Stimulated activated CD8-positive, alpha-beta memory T cell treated with anti-CD3 and anti-CD28 coated beads, Interleukin-2, amount 100 ng/mL, for 1 hour (primary cell): Measurements from ENCODE around the gene SV2A.
"Not testable (repeated sequence)": the region's sequence is repeated elsewhere in the genome, so short reads cannot be mapped to it uniquely, and the experiment has no call there.

Experiments used
- DNase-seq, 2 donors: peaks; one replicate each; pipeline ENCODE4 v3.0.0-alpha.2; 2020; ENCODE audit warnings: low read depth in 2 of 2

SV2A gene

GRCh38 chr1:149886396-149887195 is 31.0 kb downstream of the SV2A start:
- peak; percentile 60 to 64 for DNase-seq

- DNase-seq, result not testable (repeated sequence)
Measured at GRCh38 chr1:149886121-149886395, 31.6 kb downstream of the SV2A start.

GRCh38 chr1:149885339-149886120 is 32.1 kb downstream of the SV2A start:
- DNase-seq, result peak in 1 of 2 donors; percentile 27

GRCh38 chr1:149884433-149885338 is 33.0 kb downstream of the SV2A start:
- DNase-seq, result no peak

- DNase-seq, result no peak
Measured at GRCh38 chr1:149883598-149884247, 33.9 kb downstream of the SV2A start.

GRCh38 chr1:149881876-149882275 is 35.8 kb downstream of the SV2A start:
- no peak for DNase-seq

- no peak for DNase-seq
Measured at GRCh38 chr1:149879556-149879955, 38.1 kb downstream of the SV2A start.

GRCh38 chr1:149877211-149877946 is 40.3 kb downstream of the SV2A start:
- DNase-seq, result no peak

GRCh38 chr1:149873060-149873459 is 44.6 kb downstream of the SV2A start:
- not testable (repeated sequence) for DNase-seq

GRCh38 chr1:149866887-149867286 is 50.8 kb downstream of the SV2A start:
- not testable (repeated sequence) for DNase-seq

GRCh38 chr1:149861497-149862054 is 56.1 kb downstream of the SV2A start:
- not testable (repeated sequence) for DNase-seq

GRCh38 chr1:149860684-149861496 is 56.8 kb downstream of the SV2A start:
- not testable (repeated sequence) for DNase-seq

- DNase-seq, result not testable (repeated sequence)
Measured at GRCh38 chr1:149860271-149860670, 57.4 kb downstream of the SV2A start.
